HG03378 (cell line): ENCODE results near the gene SDHA.
"Not testable (repeated sequence)": the region's sequence is repeated elsewhere in the genome, so short reads cannot be mapped to it uniquely, and the experiment has no call there.

Experiments used
- ATAC-seq: cut with Tn5 transposase; IDR thresholded peaks from one replicate; pipeline ENCODE4 v1.9.1; 2021; ENCODE audit warnings: mild to moderate bottlenecking, moderate library complexity; ENCODE audit not compliant: unreplicated experiment

The SDHA gene

DNA sequence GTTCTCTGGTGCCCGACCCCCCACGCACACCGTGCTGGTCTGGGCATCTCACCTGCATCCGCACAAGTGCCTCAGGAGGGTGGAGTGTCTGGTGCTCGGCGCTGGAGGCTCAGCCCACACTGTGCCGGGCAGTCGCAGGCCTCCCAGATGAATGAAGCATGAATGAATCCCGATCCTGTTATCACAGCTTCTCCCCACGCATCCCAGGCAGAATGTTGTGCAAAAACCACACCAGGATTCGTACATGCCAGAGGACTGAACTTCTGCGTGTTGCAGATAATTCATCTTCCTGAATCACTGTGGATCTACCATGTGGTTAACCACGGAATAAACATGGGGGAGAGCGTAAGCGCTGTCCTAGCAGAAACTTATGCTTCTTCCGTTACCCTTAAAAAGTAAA lies 78.8 kb downstream of the SDHA start:
- not testable (repeated sequence) for ATAC-seq

DNA sequence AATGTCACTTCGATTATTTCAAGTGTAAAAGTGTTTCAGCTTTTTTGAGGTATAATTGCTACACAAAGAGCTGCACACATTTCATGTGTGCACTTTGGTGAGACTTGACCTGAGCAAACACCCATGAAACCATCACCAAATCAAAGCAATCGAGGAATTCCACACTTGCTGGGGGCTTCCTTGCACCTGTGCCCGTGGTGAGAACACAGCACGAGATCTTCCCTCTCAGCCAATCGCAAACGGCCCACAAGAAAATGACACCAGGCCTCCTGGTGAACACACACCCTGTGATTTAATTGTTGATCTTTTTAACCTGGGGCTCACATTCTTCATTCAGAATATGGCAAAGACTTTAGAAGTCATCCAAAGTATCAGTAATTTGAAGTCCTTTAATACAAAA lies 79.3 kb downstream of the SDHA start:
- not testable (repeated sequence) for ATAC-seq

DNA sequence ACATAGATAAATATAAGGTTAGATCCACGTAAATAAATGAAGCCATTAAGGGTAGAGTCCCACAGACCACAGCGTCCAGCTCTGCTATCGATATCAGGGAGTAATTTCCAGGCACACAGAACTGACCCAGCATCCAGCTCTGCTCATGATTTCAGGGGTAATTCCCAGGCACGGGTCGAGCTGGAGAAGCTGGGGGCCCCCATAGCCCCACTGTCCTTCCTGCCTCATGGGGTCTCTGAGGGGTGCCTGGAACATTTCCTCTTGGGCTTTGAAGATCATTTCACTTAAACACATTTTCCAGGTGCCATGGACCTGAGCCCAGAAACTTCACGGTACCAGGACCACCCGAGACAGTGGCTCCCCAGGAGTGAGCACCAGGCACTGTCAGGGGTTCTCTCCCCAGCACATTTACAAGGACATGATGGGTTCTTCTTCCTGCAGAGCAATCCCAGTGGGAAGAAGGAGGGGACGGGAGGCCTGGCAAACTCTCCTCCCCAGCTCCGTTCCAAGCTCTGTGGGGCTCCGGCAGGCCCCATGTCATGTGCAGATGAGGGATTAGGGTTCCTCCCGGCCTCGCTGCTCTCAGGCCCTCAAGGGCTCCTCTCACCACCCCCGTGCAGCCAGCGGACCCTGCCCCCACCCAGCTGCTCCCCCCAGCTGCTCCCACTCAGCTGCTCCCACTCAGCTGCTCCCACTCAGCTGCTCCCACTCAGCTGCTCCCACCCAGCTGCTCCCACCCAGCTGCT lies 80.0 kb downstream of the SDHA start:
- ATAC-seq: not testable (repeated sequence)

DNA sequence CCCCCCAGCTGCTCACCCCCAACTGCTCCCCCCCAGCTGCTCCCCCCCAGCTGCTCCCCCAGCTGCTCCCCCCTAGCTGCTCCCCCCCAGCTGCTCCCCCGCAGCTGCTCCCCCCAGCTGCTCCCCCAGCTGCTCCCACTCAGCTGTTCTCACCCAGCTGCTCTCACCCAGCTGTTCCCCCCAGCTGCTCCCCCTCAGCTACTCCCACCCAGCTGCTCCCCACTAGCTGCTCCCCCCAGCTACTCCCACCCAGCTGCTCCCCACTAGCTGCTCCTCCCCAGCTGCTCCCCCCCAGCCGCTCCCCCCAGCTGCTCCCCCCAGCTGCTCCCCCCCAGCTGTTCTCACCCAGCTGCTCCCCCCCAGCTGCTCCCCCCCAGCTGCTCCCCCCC lies 80.6 kb downstream of the SDHA start:
- no peak for ATAC-seq

GRCh38 chr5:299921-300320 lies 81.8 kb downstream of the SDHA start:
- ATAC-seq: not testable (repeated sequence)

DNA sequence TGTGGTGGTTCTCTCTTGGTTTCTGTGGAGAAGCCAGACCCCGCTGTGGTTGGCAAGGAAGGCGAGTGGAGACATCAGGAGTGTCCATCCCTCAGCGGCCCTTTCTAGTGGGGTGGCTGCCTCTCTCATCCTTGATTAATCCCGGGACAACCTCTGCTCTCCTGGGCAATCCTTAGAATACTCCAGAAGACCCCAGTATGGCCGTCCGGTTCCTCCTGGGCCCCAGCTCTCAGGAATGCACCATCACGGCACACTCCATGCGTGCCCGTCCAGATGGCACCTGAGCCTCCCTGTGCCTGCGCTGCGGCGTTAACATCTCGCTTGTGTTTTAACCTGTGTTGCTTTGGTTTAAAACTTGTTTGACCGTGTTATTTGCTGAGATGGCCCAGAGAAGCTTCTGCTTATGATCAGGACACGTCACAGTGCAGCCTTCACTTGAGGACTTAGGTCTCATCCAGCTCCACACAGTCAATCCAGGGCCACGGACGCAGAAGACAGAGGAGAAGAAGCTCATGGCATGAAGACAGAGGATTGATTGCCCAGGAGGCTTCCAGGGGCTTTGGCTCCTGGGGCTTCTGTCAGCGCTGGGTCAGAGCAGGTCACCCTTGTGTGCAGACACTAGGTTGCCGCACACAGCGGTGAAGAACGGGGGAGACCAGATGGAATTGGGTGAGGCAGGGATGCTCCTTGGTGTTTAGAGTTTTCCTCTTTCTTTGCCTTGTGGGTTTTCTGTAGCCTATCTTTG lies 82.7 kb downstream of the SDHA start:
- ATAC-seq: not testable (repeated sequence)

DNA sequence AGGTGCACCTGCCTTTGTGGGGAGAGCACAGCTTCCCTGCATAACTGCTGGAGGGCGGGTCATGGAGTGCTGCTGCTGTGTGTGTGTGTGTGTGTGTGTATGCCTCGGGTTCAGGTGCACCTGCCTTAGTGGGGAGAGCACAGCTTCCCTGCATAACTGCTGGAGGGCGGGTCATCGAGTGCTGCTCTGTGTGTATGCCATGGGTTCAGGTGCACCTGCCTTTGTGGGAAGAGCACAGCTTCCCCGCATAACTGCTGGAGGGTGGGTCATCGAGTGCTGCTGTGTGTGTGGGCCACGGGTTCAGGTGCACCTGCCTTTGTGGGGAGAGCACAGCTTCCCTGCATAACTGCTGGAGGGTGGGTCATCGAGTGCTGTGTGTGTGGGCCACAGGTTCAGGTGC lies 84.3 kb downstream of the SDHA start:
- ATAC-seq: not testable (repeated sequence)

GRCh38 chr5:302966-303365 lies 84.8 kb downstream of the SDHA start:
- ATAC-seq: no peak

GRCh38 chr5:303741-304140 lies 85.6 kb downstream of the SDHA start:
- not testable (repeated sequence) for ATAC-seq

GRCh38 chr5:305050-305449 lies 86.9 kb downstream of the SDHA start:
- ATAC-seq: no peak

DNA sequence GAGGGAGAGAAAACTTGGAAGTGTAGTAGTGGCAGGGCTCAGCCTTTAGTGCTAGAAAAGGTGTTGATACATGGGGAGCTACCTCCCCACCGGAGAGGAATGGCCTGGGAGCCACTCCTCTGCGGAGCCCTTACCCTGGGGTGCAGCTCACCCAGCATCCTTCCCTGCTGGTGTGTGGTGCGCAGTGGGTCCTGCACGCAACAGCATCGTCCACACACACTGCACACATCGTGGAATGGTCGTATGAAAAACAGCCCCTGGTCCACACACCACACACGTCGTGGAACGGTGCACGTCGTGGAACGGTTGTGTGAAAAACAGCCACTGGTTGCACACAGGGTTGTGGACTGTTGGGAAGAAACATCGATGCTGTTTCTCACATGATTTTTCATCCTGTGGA lies 87.3 kb downstream of the SDHA start:
- no peak for ATAC-seq

GRCh38 chr5:306011-306805 lies 88.1 kb downstream of the SDHA start:
- no peak for ATAC-seq
